Mucosa of descending colon (tissue), 3 donors: ENCODE data around the gene LDOC1. TPM values are rescaled to one million over a fixed set of nuclear protein-coding genes. Genes with fewer than 3 reads are reported as not detected.
"Not testable (repeated sequence)": the region's sequence is repeated elsewhere in the genome, so short reads cannot be mapped to it uniquely, and the experiment has no call there.

Experiments
- ATAC-seq: fragments of 200-7000 bp; cut with Tn5 transposase; one replicate; pipeline ENCODE4 v1.9.1; 2020; ENCODE audit warnings: mild to moderate bottlenecking, moderate library complexity
- DNase-seq, 3 donors: peaks; one replicate each; pipeline ENCODE4 v3.0.0-alpha.2; 2020
- H3K36me3 ChIP-seq: fragments of 200-600 bp; one replicate; pipeline ENCODE4 v1.8.0; 2021; ENCODE audit warnings: low read depth, mild to moderate bottlenecking
- H3K4me1 ChIP-seq: fragments of 200-600 bp; one replicate; pipeline ENCODE4 v1.8.0; 2021; ENCODE audit warnings: low read depth, mild to moderate bottlenecking
- H3K4me3 ChIP-seq: fragments of 200-600 bp; one replicate; pipeline ENCODE4 v1.8.0; 2021; ENCODE audit warnings: mild to moderate bottlenecking
- H3K9me3 ChIP-seq: fragments of 200-600 bp; one replicate; pipeline ENCODE4 v1.8.0; 2021; ENCODE audit warnings: mild to moderate bottlenecking
- intact Hi-C, 2 donors: fragments of 100-400 bp; cut with DNase I in 1 of 2; cut with micrococcal nuclease in 1 of 2; formaldehyde crosslinking; loops; one replicate each; pipeline versions ENCODE4 v1.11.0 to v1.11.1; 2022; cut with DNase I, micrococcal nuclease
- long read RNA-seq, 2 donors: library from polyadenylated mRNA; unstranded; transcript quantifications; one replicate each; pipeline ENCODE4 v2.0.0, GENCODE V29; 2019 to 2021
- total RNA-seq, 3 donors: library from RNA; stranded (reverse); fragmentation: NEBNext Ultra II Directional in 2 of 3; extraction: Animal tissue kit (Norgen Biotek cat#: 25700) in 2 of 3; gene quantifications; one replicate each; pipeline versions ENCODE4 v1.2.1 to v1.2.4, GENCODE V29; 2021 to 2023
- TF ChIP-seq, protein P1 (sequence below): fragments of 200-600 bp; IDR thresholded peaks from one replicate; pipeline ENCODE4 v1.8.0; 2022; ENCODE audit warnings: antibody characterized with exemption, mild to moderate bottlenecking
- donor health status: DM: no; HTN: no; CAD: no; lungs with moderate emphysema.
- donor health status: DM: no; HTN: no; CAD: no.
- donor health status: DM: no; HTN: yes; CAD: no.

LDOC1 gene
- total RNA-seq, result 10 to 100 TPM in 1 of 3 donors, 1 to 10 TPM in 2; 1.3 to 12.3 (median 3.6) TPM
- long read RNA-seq, donor 1, transcript LDOC1-201 (1 exons, 1,381 nt), result major isoform, 11 of 11 reads
- long read RNA-seq, donor 1, partial matches to known transcripts, result 0 of 11 reads
- long read RNA-seq, donor 1, other reads (novel, unspliced or antisense), result 0 of 11 reads
- long read RNA-seq, donor 2, partial matches to known transcripts, result 0 of 4 reads
- long read RNA-seq, donor 2, other reads (novel, unspliced or antisense), result 0 of 4 reads

DNA sequence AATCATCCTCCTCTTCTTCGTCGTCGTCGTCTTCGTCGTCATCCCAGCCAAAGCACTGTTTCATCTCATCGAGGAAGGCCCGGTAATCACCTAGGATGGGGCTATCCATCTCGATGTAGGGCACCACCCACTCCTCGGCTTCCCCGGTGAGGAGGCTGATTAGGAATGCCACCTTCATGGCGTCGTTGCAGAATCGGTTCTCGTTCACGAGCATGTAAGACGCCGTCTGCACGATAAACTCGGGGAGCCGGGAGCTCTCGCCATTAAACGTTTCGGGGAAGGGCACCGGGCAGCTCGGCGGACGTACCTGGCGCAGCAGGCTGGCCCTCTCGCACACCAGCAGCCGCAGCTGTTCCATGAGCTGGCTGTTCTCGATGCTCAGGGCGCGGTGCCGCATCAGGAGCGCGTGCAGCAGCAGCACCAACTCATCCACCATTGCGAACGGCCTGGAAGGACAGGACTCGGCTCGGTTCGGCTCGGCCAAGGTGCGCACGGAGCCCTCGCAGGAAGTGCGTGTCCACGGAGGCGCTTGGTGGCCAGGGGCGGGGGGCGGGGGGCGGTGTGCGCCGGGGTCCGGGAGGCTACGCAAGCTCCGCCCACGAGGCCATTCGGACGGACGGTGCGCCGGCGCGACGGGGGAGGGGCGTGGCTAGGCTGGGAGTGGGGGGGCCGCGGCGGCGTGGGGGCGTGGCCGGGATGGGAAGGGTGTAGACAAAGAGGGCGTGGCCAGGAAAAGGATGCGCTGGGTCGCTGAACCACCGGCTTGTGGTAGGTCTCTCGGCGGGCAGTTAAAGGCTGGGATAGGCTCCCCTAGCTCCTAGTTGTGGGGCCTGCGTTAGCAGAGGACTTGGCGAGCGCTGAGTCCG lies at the start of gene LDOC1:
Gene LDOC1 (minus strand): TSS at position 544 of the 866 bp plus-strand sequence. CDS start 108 bp downstream, at position 436.
- ATAC-seq (peak; percentile 91), DNase-seq (peak; percentile 54 to 74 (median 73))
- Histone ChIP-seq H3K36me3 (no peaks in the 10 kb centered on the region), H3K4me3 (no peak within 1 kb of the TSS), H3K9me3 (no peaks in the 10 kb centered on the region), H3K4me1 (no peaks in the 10 kb centered on the region)
- intact Hi-C loops, result no loop called here
- TF ChIP-seq, protein P1, sequence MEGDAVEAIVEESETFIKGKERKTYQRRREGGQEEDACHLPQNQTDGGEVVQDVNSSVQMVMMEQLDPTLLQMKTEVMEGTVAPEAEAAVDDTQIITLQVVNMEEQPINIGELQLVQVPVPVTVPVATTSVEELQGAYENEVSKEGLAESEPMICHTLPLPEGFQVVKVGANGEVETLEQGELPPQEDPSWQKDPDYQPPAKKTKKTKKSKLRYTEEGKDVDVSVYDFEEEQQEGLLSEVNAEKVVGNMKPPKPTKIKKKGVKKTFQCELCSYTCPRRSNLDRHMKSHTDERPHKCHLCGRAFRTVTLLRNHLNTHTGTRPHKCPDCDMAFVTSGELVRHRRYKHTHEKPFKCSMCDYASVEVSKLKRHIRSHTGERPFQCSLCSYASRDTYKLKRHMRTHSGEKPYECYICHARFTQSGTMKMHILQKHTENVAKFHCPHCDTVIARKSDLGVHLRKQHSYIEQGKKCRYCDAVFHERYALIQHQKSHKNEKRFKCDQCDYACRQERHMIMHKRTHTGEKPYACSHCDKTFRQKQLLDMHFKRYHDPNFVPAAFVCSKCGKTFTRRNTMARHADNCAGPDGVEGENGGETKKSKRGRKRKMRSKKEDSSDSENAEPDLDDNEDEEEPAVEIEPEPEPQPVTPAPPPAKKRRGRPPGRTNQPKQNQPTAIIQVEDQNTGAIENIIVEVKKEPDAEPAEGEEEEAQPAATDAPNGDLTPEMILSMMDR, result no peak

DNA sequence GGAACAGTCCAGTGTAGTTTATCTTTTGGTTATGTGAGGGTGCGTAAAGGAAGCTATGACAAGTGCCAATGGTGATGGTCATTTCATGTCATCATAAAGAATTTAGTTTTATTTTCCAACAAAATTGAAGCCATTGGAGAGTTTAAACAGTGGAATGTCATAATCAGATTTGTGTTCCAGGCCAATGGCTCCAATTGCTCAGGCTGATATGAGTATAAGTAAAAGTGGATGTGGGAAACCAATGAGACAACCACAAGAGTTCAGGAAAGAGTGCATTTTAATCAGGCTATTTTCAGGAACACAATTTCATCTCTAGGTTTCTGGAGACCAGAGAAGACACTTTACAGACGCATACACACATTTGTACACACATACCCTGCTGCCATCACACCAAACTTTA lies 44.7 kb upstream of the LDOC1 start:
- Histone ChIP-seq H3K4me3 (no peak overlapping the region), H3K9me3 (peaks cover 2% of the 10 kb centered on the region), H3K36me3 (no peaks in the 10 kb centered on the region), H3K4me1 (no peaks in the 10 kb centered on the region)
- ATAC-seq (no peak), DNase-seq (no peak)
- TF ChIP-seq, protein P1, result no peak
- intact Hi-C loops, result no loop called here

DNA sequence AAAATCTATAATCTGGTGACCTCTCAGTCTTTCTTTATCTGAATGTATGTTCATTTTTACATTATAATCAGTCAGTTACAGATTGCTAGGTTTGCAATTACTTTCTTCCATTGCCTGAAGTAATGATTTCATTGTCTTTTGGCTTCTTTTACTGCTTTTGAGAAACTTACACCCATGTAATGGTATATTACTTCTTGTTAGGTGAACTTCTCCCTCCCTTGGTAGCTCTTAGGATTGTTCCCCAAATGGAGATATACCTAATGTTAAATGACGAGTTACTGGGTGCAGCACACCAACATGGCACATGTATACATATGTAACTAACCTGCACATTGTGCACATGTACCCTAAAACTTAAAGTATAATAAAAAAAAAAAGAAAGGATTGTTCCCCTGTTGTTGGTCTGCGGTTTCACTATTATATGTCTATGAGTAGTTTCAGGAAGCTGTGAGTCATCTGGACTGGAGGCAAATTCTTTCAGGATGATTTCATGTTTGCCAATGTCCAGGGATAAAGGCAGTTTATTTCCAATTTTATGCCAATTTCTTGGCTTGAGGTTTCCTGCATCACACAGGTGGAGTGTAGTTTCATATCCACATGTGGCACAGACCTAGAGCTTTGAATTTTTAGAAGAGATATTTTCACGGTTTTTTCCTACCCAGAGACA lies 43.5 kb upstream of the LDOC1 start:
- DNase-seq (no peak), ATAC-seq (no peak)
- Histone ChIP-seq H3K36me3 (no peaks in the 10 kb centered on the region), H3K9me3 (peaks cover 2% of the 10 kb centered on the region), H3K4me3 (no peak overlapping the region), H3K4me1 (no peaks in the 10 kb centered on the region)
- intact Hi-C loops, result no loop called here
- TF ChIP-seq, protein P1, result no peak

DNA sequence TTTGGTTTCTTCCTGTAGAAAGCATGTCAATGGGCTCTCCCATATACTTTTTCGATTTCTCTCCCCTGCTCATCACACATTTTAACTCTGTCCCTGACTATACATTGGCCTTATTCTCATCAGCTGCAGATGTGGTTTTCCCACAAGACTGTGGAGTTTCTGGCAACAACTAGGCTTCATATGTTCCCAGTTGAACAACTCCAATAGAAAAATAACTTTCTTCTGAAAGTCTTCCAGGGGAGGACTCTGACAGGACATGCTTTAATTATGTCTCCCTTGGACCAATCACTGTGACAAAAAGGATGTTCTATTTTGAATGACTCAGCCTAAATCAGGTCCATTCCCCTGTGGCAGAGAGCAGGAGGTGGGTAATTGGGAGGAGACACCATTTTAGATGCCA lies 37.3 kb upstream of the LDOC1 start:
- peaks cover 2% of the 10 kb centered on the region for H3K9me3 ChIP-seq
- no peaks in the 10 kb centered on the region for H3K4me1 ChIP-seq
- ATAC-seq (no peak), DNase-seq (no peak)
- H3K4me3 ChIP-seq, result no peak overlapping the region
- no peaks in the 10 kb centered on the region for H3K36me3 ChIP-seq
- TF ChIP-seq, protein P1, result no peak
- intact Hi-C loops, result no loop called here

DNA sequence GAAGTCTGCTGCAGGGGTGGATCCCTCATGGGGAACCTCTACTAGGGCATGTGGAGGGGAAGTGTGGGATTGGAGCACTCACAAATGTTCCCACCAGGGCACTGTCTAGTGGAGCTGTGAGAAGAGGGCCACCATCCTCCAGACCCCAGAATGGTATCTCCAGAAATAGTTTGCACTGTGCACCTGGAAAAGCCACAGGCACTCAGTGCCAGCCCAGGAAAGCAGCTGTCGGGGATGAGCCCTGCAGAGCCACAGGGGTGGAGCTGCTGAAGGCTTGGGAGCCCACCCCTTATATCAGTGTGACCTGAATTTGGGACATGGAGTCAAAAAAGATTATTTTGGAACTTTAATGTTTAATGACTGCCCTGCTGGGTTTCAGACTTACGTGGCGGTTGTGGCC lies 25.0 kb upstream of the LDOC1 start:
- Histone ChIP-seq H3K9me3 (no peaks in the 10 kb centered on the region), H3K4me3 (no peak overlapping the region), H3K4me1 (no peaks in the 10 kb centered on the region), H3K36me3 (no peaks in the 10 kb centered on the region)
- intact Hi-C loops, result no loop called here
- TF ChIP-seq, protein P1, result no peak
- DNase-seq (no peak), ATAC-seq (no peak)

DNA sequence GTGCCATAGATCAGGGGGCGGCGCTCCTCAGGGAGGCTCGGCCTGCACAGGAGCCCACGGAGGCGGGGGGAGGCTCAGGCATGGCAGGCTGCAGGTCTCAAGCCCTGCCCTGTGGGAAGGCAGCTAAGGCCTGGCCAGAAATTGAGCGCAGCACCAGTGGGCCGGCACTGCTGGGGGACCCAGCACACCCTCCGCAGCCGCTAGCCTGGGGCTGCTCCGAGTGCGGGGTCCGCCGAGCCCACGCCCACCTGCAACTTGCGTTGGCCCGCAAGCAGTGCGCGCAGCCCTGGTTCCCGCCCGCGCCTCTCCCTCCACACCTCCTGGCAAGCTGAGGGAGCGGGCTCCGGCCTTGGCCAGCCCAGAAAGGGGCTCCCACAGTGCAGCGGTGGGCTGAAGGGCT lies 11.6 kb upstream of the LDOC1 start:
- H3K4me1 ChIP-seq, result not testable (repeated sequence)

More for the DNA sequence above, 11.6 kb upstream of the LDOC1 start:
- H3K4me3 ChIP-seq, H3K9me3 ChIP-seq, DNase-seq, intact Hi-C loops, ATAC-seq, H3K36me3 ChIP-seq: not testable (repeated sequence)
